GM21367 (cell line): ENCODE results near the gene PHTF2.
A peak's percentile ranks its signal among the peaks of the same experiment; 100 is the strongest.

ENCODE experiments used
- ATAC-seq: cut with Tn5 transposase; IDR thresholded peaks from one replicate; pipeline ENCODE4 v1.9.1; 2021; ENCODE audit not compliant: unreplicated experiment

PHTF2 gene

DNA sequence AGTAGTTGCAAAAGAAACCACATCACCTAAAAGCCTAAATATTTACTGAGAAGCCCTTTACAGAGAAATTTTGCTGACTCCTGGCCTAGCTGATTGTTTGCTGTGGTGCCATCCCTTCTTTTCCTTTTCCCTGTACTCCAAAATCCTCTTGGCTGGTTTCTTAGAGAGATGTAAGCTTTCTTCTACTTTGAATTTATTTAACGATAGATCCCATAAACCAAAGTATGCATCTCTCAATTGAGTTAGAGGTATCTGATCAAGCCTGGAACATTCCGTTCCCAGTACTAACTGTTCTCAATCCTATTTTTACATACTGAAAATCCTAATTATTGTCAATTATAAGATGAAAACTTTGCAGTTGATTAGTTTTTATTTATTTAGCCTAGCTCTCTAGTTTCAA is 6.6 kb upstream of the PHTF2 start:
- no peak for ATAC-seq

DNA sequence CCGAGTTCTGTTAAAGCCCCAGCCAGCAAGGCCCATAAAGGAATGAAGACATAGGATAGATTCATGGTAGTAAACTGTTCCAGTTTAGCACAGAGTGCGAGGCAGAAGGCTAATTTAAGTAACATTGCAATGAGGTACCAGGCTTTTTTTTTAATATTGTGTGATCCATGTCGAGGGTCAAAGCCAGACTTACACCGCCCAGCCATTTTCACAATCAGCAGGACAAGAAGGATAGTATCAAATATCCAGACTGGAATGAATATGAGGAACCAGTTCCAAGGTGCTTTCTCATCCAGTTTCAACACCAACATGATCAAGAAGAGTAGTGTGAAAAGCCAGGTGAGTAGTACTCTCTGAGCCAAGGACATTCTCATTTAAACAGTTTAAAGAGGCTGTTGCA is 4.6 kb upstream of the PHTF2 start:
- ATAC-seq = no peak

DNA sequence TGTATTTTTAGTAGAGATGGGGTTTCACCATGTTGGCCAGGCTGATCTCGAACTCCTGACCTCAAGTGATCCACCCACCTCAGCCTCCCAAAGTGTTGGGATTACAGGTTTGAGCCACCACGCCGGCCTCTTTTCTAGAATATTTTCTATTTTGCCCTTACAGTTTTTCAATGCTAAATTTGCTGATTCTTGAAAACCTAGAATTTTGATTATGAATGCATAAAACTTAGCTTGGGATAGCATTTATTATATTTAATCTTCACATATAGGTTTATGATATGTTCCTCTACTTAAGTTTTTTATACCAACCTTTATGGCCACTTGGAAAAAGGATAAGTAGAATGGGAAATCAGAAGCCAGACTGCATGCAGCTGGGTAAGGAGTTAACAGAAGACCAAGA is 2.5 kb upstream of the PHTF2 start:
- ATAC-seq = no peak

GRCh38 chr7:77796960-77797359 is 1.6 kb upstream of the PHTF2 start:
- no peak for ATAC-seq

DNA sequence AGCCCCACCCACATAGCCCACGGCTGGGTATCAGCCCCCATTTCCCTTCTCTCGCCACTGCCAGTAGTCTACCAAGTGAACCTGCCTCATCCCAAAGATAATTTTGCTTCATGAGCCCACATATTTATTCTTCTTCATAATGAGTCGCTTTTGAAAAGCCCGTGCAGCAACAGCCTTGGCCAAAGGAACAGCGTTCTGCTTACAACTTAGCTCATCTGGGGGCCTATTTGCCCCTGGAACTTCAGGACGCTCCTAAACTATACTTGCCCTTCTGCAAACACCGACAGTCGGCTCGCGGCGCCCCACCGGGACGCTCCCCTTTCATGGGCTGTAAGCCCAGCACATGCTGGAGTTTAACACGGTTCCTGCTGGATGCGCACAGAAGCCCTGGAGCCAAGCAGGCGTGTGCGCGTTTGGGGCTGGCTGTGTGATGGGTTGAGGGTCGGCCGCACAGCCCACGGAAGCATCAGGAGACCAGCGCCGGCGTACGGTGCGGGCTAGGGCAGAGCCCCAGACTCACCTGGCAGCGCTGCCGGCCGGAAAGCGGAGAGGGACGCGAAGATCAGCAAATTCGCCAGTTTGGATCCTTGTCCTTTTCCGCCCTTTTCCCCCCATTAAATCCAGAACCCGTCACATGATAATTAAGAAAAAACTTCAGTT is 709 bp upstream of the PHTF2 start:
- peak; percentile 19 for ATAC-seq

GRCh38 chr7:77799078-77799964 is 748 bp downstream of the PHTF2 start:
- ATAC-seq = no peak

- ATAC-seq = no peak
These were observed 1.6 kb downstream of the PHTF2 start for GRCh38 chr7:77800158-77800557.

DNA sequence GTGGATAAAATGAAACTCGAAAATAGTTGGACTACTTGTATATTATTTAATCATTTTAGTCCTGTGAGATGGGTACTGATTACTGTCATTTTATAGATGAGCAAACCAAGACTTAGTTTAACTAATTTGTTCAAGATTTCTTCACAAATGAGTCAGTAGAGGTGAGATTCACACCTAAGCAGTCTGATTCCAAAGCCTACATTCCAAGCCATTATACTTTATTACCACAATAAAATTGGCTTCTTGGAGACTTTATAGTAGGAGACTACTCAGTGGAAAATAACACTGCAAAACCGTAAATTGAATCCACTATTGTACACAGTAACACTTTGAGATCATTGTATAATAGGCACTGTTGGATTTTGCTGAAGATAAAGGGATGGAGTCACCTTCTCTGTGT is 2.2 kb downstream of the PHTF2 start:
- ATAC-seq = no peak

DNA sequence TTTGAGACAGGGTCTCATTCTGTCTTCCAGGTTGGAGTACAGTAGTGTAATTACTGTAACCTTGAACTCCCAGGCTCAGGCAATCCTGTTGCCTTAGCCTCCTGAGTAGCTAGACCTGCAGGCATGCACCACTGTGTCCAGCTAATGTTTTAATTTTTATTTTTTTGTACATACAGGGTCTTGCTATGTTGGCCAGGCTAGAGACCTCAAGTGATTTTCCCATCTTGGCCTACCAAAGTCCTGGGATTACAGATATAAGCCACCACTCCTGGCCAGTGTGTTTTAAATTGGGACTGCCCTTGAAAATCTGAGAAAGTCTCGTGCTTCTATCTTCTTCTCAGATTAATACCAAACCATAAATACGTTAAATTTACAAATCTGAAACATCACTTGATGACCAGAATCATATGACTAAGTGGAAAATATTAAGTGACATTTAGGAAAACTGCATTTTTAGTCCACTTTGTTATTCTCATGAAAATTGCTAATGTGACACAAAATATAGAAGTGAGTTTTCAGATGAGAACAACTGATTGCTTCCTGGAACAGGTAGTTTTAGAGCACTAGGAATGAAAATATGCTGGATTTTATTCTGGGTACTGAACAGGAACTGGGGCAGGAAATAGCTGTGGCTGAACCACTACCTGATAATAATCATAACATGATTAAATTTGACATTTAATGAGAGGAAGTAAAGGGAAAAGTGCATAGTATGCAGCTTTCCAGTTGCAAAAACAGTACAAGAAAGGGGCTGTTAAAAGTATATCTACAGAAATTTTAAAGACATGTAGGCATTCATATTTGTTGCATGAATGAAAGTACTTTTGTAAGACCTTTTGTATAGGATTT is 4.2 kb downstream of the PHTF2 start:
- ATAC-seq = no peak

DNA sequence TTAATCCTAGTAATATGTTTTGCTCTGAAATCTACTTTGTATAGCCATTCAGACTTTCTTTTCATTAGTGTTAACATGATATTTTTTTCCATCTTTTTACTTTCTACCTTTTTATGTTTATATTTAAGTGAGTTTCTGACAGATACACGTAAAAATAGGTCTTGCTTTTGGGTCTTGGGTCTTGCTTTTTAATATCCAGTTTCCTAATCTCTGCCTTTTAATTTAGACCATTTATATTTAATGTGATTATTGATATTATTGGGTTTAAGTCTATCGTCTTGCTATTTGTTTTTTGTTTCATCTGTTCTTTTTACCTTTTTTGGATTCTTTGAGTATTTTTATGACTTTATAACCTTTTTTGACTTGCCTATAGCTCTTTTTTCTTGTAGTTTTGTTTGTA is 7.9 kb downstream of the PHTF2 start:
- ATAC-seq = no peak

DNA sequence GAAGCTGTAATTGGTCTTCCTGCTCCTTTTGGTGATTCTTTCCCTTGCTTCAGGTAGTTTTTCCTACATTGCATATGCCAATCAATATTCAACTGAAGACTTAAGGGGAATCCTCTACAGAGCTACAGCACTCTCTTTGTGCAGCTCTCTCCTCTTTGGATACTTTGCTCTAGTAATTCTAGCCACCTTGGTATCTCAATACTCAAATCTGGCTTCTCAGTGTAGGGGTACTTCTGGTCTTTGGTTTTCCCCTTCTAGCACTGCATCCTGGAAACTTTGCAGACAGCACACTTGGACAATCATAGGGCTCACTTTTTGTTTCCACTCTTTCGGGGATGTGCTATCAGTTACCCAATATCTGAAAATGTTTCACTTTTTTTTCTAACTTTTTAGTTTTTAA is 9.9 kb downstream of the PHTF2 start:
- ATAC-seq = no peak

DNA sequence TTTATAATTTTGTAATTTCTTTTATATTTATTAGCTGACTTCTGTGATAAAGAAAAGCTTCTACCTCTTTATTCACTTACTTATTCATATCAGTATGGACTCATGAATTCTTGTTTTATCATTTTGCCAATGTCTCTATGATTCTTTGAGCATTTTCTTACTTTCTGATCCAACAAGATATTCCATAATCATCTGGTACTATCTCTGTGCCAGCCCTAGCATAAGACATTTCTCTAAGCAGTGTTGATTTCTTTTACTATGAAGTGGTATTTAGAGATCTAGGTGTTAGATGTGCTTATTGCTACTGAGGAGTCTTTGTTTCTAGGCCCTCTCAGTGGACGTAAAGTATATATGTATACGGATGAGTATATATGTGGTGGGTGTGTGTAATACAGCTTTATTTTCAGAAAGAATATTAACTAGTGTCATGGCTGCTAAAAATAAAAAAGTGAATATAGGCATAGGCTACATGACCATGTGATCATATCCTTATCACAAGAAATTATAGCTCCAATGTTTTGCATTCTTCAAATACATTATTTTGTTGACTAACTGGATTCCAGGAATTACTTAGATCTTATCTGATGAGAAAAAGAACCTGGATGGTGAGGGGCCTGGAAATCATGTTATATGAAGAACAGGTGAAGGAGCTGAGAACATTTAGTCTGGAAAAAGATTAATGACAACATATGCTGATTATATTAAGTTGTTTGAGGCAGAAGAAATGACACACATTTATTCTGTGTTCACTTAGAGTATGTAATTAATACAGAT is 13.1 kb downstream of the PHTF2 start:
- no peak for ATAC-seq

GRCh38 chr7:77812290-77812685 is 13.7 kb downstream of the PHTF2 start:
- no peak for ATAC-seq

- no peak for ATAC-seq
These were observed 14.6 kb downstream of the PHTF2 start for GRCh38 chr7:77813180-77813579.

- no peak for ATAC-seq
These were observed 20.4 kb downstream of the PHTF2 start for GRCh38 chr7:77819021-77819420.

DNA sequence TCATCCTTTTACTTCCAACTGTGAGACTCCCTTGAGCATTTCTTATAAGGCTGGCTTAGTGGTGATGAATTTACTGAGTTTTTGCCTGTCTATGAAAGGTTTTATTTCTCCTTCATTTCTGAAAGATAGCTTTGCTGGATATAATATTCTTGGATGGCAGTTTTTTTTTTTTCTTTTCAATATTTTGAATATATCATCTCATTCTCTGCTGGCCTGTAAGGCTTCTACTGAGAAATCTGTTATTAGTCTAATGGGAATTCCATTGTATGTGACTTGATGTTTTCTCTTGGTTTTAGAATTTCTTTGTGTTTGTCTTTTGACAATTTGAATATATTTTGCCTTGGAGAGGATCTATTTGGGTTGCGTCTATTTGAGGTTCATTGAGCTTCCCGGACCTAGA is 22.4 kb downstream of the PHTF2 start:
- no peak for ATAC-seq

DNA sequence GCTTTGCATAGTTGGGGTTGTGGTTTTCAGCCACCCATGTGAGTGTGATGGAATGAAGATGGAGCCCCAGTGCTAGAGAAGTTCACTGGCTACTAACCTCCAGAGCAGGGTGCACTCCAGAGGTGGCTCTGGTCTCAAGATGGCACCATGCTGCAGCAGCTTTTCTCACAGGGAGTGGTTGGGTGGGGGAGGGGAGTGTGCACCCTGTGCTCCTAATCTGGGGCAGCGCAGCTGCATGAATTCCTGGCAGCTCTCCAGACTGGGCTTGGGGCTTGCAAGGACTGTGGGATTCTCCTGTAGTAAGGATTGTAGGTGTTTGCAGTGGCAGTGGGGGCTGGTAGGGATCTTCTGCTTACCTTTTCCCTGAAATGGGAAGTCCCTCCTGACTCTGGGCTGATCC is 23.7 kb downstream of the PHTF2 start:
- no peak for ATAC-seq

DNA sequence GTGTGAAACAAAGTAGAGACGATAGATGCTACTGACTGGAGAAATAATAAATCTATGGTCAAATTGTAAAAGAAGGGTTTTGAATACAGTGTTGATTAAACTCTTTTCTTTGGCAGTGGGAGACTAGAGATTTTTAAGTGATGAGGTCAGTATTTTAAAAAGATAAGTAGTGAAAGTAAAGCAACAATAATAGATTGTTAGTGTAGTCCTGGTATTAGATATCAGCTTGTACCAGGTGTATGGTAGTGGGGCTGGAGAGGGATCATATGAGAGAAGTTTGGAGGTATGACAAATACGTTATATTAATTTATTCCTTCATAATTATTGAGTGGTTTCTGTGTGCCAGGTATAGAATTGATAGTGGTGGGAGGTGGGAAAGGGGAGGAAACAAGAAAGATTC is 25.2 kb downstream of the PHTF2 start:
- ATAC-seq = peak; percentile 29

DNA sequence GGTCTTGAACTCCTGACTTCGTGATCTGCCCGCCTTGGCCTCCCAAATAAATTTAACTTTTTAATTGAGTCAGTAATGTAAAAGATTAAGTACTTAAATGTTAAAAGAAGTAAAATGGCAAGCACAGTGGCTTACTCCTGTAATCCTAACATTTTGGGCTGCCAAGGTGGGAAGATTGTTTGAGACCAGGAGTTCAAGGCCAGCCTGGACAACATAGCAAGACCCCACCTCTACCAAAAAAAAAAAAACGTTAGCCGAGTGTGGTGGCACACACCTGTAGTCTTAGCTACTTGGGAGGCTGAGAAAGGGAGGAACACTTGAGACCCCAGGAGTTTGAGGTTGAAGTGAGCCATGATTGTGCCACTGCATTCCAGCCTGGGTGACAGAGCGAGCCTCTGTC is 26.1 kb downstream of the PHTF2 start:
- ATAC-seq = no peak

DNA sequence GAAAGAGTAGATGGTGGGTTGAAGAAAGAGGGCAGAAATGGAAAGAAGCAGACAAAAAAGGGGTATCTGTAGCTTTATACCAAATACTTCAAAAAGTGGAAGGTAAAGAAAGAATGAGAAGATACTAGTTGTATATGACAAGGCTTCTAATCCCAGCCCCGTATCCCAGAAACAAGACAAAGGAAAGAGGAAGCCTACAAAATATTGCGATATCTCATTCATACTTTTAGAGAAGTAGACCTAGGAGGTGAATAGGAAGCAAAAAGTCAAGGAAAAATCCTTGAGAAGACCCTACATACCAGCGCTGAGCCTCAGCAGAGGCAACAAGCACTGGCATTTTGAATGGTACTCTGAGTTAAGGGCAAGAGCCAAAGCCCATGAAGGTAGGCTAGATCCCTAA is 26.6 kb downstream of the PHTF2 start:
- no peak for ATAC-seq

DNA sequence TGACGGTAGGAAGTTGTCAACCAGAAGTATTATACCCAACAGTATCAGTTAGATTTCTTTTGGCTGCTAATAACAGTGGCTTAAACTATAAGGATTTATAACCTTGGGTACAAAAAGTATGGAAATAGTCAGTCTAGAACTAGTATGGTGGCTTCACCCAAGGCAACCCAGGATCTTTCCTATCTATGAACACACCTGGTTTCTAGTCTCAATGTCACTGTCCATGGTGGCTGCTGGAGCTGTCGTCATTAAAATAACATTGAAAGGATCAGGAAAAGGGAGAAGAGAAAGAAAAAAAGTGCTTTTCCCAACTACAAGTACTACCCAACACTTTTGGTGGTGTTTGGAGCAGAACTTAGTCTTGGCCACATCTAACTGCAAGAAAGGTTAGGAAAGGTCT is 27.7 kb downstream of the PHTF2 start:
- ATAC-seq = no peak
